Stimulated activated CD4-positive, alpha-beta T cell treated with anti-CD3 and anti-CD28 coated beads, Interleukin-4, amount 100 ng/mL, for 1 hour (primary cell): ENCODE data around the gene MAN2C1.
A peak's percentile ranks its signal among the peaks of the same experiment; 100 is the strongest.
"Not testable (repeated sequence)": the region's sequence is repeated elsewhere in the genome, so short reads cannot be mapped to it uniquely, and the experiment has no call there.

Experiments
- DNase-seq: peaks from one replicate; pipeline ENCODE4 v3.0.0-alpha.2; 2020

MAN2C1 gene

GRCh38 chr15:75342221-75342620, 26.2 kb downstream of the MAN2C1 start:
- no peak for DNase-seq

GRCh38 chr15:75339531-75340240, 28.7 kb downstream of the MAN2C1 start:
- DNase-seq = no peak

- DNase-seq = no peak
Observed at GRCh38 chr15:75338661-75339240, 29.7 kb downstream of the MAN2C1 start.

- DNase-seq = peak; percentile 83
Observed at GRCh38 chr15:75335705-75336355, 32.6 kb downstream of the MAN2C1 start, which contains the start of gene COMMD4. COMMD4 (plus strand) TSS chr15:75336063; CDS start chr15:75336090, 27 bp downstream.

- no peak for DNase-seq
Observed at GRCh38 chr15:75335313-75335704, 33.1 kb downstream of the MAN2C1 start.

- DNase-seq = not testable (repeated sequence)
Observed at GRCh38 chr15:75333654-75334419, 34.6 kb downstream of the MAN2C1 start.

- not testable (repeated sequence) for DNase-seq
Observed at GRCh38 chr15:75332093-75332492, 36.3 kb downstream of the MAN2C1 start.

GRCh38 chr15:75329571-75329970, 38.8 kb downstream of the MAN2C1 start:
- no peak for DNase-seq

GRCh38 chr15:75328493-75329314, 39.7 kb downstream of the MAN2C1 start:
- DNase-seq = no peak

- DNase-seq = no peak
Observed at GRCh38 chr15:75327491-75327890, 40.9 kb downstream of the MAN2C1 start.

GRCh38 chr15:75327005-75327404, 41.4 kb downstream of the MAN2C1 start:
- DNase-seq = no peak

GRCh38 chr15:75325922-75326321, 42.5 kb downstream of the MAN2C1 start:
- DNase-seq = no peak

GRCh38 chr15:75321711-75322110, 46.7 kb downstream of the MAN2C1 start:
- no peak for DNase-seq

GRCh38 chr15:75319231-75319897, 49.0 kb downstream of the MAN2C1 start:
- DNase-seq = not testable (repeated sequence)

GRCh38 chr15:75314552-75315290, 53.7 kb downstream of the MAN2C1 start:
- no peak for DNase-seq

GRCh38 chr15:75313116-75313845, 55.1 kb downstream of the MAN2C1 start:
- no peak for DNase-seq

- DNase-seq = not testable (repeated sequence)
Observed at GRCh38 chr15:75312548-75312947, 55.9 kb downstream of the MAN2C1 start.

GRCh38 chr15:75309711-75310110, 58.7 kb downstream of the MAN2C1 start:
- DNase-seq = no peak

GRCh38 chr15:75307778-75308390, 60.5 kb downstream of the MAN2C1 start:
- DNase-seq = peak; percentile 16

GRCh38 chr15:75306188-75306587, 62.2 kb downstream of the MAN2C1 start:
- no peak for DNase-seq
